ENCODE measurements around the gene HMGN2.

The HMGN2 gene

GRCh38 chr1:26459148-26459547 lies 13.1 kb upstream of the HMGN2 start:
- H3K36me3 ChIP-seq (ENCODE audit: control insufficient read depth, insufficient read depth, low read length): peaks cover 5% of the 10 kb centered on the region
- whole genome bisulfite sequencing, 2 experiments: 100% methylated on average over 1 of the region's 1 CpG

DNA sequence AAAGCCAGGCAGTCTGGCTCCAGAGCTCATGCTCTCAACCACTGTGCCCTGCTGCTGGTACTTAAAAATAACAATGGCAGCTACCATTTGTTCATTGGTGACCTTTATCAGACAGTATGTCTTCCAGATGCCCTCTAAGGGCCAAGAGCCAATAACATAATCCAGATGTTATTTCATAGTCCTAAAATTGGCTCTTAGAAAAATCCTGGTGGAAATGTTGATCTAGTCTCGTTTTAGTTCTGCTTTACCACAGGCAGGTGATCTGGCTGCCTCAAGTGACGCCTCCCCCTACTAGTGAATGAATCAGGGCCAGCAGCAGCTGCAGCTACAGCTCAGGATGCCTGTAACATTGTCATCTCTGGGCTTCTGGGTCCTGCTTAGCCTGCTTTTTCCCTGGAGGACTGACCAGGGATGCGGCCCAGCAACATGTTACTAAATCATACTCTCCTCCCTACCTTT lies 12.6 kb upstream of the HMGN2 start:
- no peaks in the 10 kb centered on the region for H3K9me3 ChIP-seq (ENCODE audit: control insufficient read depth, low read length)
- no peak overlapping the region for H3K27ac ChIP-seq (ENCODE audit: insufficient read depth, low read depth, low read length, poor library complexity, severe bottlenecking)
- no peaks in the 10 kb centered on the region for H3K4me1 ChIP-seq (ENCODE audit: control insufficient read depth, insufficient read depth, low read length)
- H3K36me3 ChIP-seq (ENCODE audit: control insufficient read depth, insufficient read depth, low read length): peaks cover 5% of the 10 kb centered on the region
- 91 to 92% methylated on average over 3 of the region's 3 CpGs for WGBS, 2 experiments
- H3K4me3 ChIP-seq (ENCODE audit: insufficient read depth, low read depth, low read length): no peak overlapping the region
- H3K27me3 ChIP-seq (ENCODE audit: control insufficient read depth, insufficient read depth, low read length, poor library complexity, severe bottlenecking): no peaks in the 10 kb centered on the region

More at GRCh38 chr1:26459148-26459547, 13.1 kb upstream of the HMGN2 start:
- Histone ChIP-seq H3K9me3 (ENCODE audit: control insufficient read depth, low read length) (no peaks in the 10 kb centered on the region), H3K27me3 (ENCODE audit: control insufficient read depth, insufficient read depth, low read length, poor library complexity, severe bottlenecking) (no peaks in the 10 kb centered on the region), H3K27ac (ENCODE audit: insufficient read depth, low read depth, low read length, poor library complexity, severe bottlenecking) (no peak overlapping the region), H3K4me1 (ENCODE audit: control insufficient read depth, insufficient read depth, low read length) (no peaks in the 10 kb centered on the region), H3K4me3 (ENCODE audit: insufficient read depth, low read depth, low read length) (no peak overlapping the region)

DNA sequence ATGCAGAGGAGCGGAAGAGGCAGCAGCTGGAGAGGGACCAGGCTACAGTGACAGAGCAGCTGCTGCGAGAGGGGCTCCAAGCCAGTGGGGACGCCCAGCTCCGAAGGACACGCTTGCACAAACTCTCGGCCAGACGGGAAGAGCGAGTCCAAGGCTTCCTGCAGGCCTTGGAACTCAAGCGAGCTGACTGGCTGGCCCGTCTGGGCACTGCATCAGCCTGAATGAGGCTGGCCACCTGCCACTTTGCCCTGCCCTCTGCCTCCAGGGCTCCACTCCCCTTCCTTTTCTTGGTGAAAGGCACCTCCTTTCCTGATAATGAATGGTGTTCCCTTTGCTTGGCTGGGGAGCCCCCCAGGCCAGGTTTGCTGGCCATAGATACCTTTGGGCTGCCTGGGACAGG lies 3.3 kb upstream of the HMGN2 start:
- no peak overlapping the region for H3K4me3 ChIP-seq (ENCODE audit: insufficient read depth, low read depth, low read length)
- 85 to 86% methylated on average over 10 of the region's 10 CpGs for WGBS, 2 experiments

DNA sequence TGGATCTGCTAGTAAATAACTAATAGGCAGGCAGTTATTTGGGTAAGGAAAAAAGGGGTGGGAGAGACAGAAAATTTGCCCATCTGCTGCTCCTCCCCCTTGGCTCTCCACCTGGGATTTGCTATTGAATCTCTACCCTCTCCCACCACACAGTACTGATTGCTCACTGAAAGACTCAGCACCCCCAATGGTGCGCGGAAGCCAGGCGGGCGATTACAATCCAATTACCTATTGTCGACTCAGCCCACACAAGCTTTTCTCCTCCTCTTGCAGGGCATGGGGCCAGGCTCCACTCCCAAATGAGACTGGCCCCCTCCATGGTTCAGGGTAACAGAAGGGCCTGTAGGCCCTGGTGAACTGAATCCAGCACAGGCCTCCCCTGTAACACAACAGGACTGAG lies 2.7 kb upstream of the HMGN2 start:
- Histone ChIP-seq H3K36me3 (ENCODE audit: control insufficient read depth, insufficient read depth, low read length) (peaks cover 35% of the 10 kb centered on the region), H3K4me1 (ENCODE audit: control insufficient read depth, insufficient read depth, low read length) (peaks cover 43% of the 10 kb centered on the region), H3K27me3 (ENCODE audit: control insufficient read depth, insufficient read depth, low read length, poor library complexity, severe bottlenecking) (no peaks in the 10 kb centered on the region), H3K4me3 (ENCODE audit: insufficient read depth, low read depth, low read length) (no peak overlapping the region), H3K27ac (ENCODE audit: insufficient read depth, low read depth, low read length, poor library complexity, severe bottlenecking) (peak overlapping the region; percentile 57), H3K9me3 (ENCODE audit: control insufficient read depth, low read length) (no peaks in the 10 kb centered on the region)
- 35 to 50% methylated on average over 5 of the region's 5 CpGs for whole genome bisulfite sequencing, 2 experiments

More for the DNA sequence above, 3.3 kb upstream of the HMGN2 start:
- H3K27me3 ChIP-seq (ENCODE audit: control insufficient read depth, insufficient read depth, low read length, poor library complexity, severe bottlenecking): no peaks in the 10 kb centered on the region
- no peaks in the 10 kb centered on the region for H3K9me3 ChIP-seq (ENCODE audit: control insufficient read depth, low read length)
- peak overlapping the region; percentile 45 for H3K27ac ChIP-seq (ENCODE audit: insufficient read depth, low read depth, low read length, poor library complexity, severe bottlenecking)
- peaks cover 36% of the 10 kb centered on the region for H3K4me1 ChIP-seq (ENCODE audit: control insufficient read depth, insufficient read depth, low read length)
- peaks cover 28% of the 10 kb centered on the region for H3K36me3 ChIP-seq (ENCODE audit: control insufficient read depth, insufficient read depth, low read length)

- peaks cover 36% of the 10 kb centered on the region for H3K36me3 ChIP-seq (ENCODE audit: control insufficient read depth, insufficient read depth, low read length)
- H3K27ac ChIP-seq (ENCODE audit: insufficient read depth, low read depth, low read length, poor library complexity, severe bottlenecking): no peak overlapping the region
- no peaks in the 10 kb centered on the region for H3K27me3 ChIP-seq (ENCODE audit: control insufficient read depth, insufficient read depth, low read length, poor library complexity, severe bottlenecking)
- H3K4me1 ChIP-seq (ENCODE audit: control insufficient read depth, insufficient read depth, low read length): peaks cover 47% of the 10 kb centered on the region
- 57 to 59% methylated on average over 14 of the region's 14 CpGs for WGBS, 2 experiments
- no peaks in the 10 kb centered on the region for H3K9me3 ChIP-seq (ENCODE audit: control insufficient read depth, low read length)
- peak overlapping the region; percentile 94 for H3K4me3 ChIP-seq (ENCODE audit: insufficient read depth, low read depth, low read length)
Observed at GRCh38 chr1:26470878-26471497, 1.3 kb upstream of the HMGN2 start.

- H3K36me3 ChIP-seq (ENCODE audit: control insufficient read depth, insufficient read depth, low read length): peaks cover 38% of the 10 kb centered on the region
Observed at GRCh38 chr1:26471498-26472319, 531 bp upstream of the HMGN2 start.

GRCh38 chr1:26472901-26473845 lies 933 bp downstream of the HMGN2 start:
- Histone ChIP-seq H3K4me3 (ENCODE audit: insufficient read depth, low read depth, low read length) (peak overlapping the region; percentile 94), H3K27me3 (ENCODE audit: control insufficient read depth, insufficient read depth, low read length, poor library complexity, severe bottlenecking) (no peaks in the 10 kb centered on the region), H3K36me3 (ENCODE audit: control insufficient read depth, insufficient read depth, low read length) (peaks cover 31% of the 10 kb centered on the region), H3K27ac (ENCODE audit: insufficient read depth, low read depth, low read length, poor library complexity, severe bottlenecking) (peak overlapping the region; percentile 100), H3K4me1 (ENCODE audit: control insufficient read depth, insufficient read depth, low read length) (peaks cover 38% of the 10 kb centered on the region), H3K9me3 (ENCODE audit: control insufficient read depth, low read length) (no peaks in the 10 kb centered on the region)
- WGBS, 2 experiments: 8% methylated on average over 69 to 70 of the region's 71 CpGs

More at GRCh38 chr1:26471498-26472319, 531 bp upstream of the HMGN2 start:
- H3K27ac ChIP-seq (ENCODE audit: insufficient read depth, low read depth, low read length, poor library complexity, severe bottlenecking): peak overlapping the region; percentile 100
- no peaks in the 10 kb centered on the region for H3K9me3 ChIP-seq (ENCODE audit: control insufficient read depth, low read length)
- 1% methylated on average over 52 of the region's 52 CpGs for WGBS, 2 experiments
- H3K4me1 ChIP-seq (ENCODE audit: control insufficient read depth, insufficient read depth, low read length): peaks cover 47% of the 10 kb centered on the region
- H3K4me3 ChIP-seq (ENCODE audit: insufficient read depth, low read depth, low read length): peak overlapping the region; percentile 94
- H3K27me3 ChIP-seq (ENCODE audit: control insufficient read depth, insufficient read depth, low read length, poor library complexity, severe bottlenecking): no peaks in the 10 kb centered on the region

DNA sequence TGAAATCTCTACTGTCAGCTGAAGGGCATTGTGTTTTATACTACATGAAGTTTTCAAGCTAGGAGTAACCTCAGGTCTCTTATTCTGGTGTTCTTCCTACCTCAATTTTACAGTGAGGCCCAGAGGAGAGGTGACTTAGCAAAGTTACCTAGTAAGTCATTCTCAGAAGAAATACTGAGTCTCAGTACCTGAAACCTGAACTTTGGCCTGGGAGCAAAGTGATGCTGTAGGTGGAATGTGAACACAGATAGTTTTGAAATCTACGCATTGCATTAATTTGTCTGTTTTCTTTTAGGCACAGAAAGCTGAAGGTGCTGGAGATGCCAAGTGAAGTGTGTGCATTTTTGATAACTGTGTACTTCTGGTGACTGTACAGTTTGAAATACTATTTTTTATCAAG lies 2.6 kb downstream of the HMGN2 start:
- Histone ChIP-seq H3K36me3 (ENCODE audit: control insufficient read depth, insufficient read depth, low read length) (peaks cover 34% of the 10 kb centered on the region), H3K4me1 (ENCODE audit: control insufficient read depth, insufficient read depth, low read length) (peaks cover 27% of the 10 kb centered on the region), H3K9me3 (ENCODE audit: control insufficient read depth, low read length) (no peaks in the 10 kb centered on the region), H3K27ac (ENCODE audit: insufficient read depth, low read depth, low read length, poor library complexity, severe bottlenecking) (peak overlapping the region; percentile 20), H3K27me3 (ENCODE audit: control insufficient read depth, insufficient read depth, low read length, poor library complexity, severe bottlenecking) (no peaks in the 10 kb centered on the region), H3K4me3 (ENCODE audit: insufficient read depth, low read depth, low read length) (peak overlapping the region; percentile 94)
- 96% methylated on average over 1 of the region's 1 CpG for WGBS, 2 experiments

GRCh38 chr1:26475989-26476388 lies 3.7 kb downstream of the HMGN2 start:
- Histone ChIP-seq H3K4me3 (ENCODE audit: insufficient read depth, low read depth, low read length) (no peak overlapping the region), H3K9me3 (ENCODE audit: control insufficient read depth, low read length) (no peaks in the 10 kb centered on the region), H3K27ac (ENCODE audit: insufficient read depth, low read depth, low read length, poor library complexity, severe bottlenecking) (no peak overlapping the region), H3K27me3 (ENCODE audit: control insufficient read depth, insufficient read depth, low read length, poor library complexity, severe bottlenecking) (no peaks in the 10 kb centered on the region), H3K36me3 (ENCODE audit: control insufficient read depth, insufficient read depth, low read length) (peaks cover 34% of the 10 kb centered on the region), H3K4me1 (ENCODE audit: control insufficient read depth, insufficient read depth, low read length) (peaks cover 20% of the 10 kb centered on the region)
- WGBS, 2 experiments: 96 to 99% methylated on average over 3 of the region's 3 CpGs

All from ectodermal cell (in vitro differentiated cells).